IMR-90 (cell line): ENCODE results near the gene RASAL1. TPM values are rescaled to one million over a fixed set of nuclear protein-coding genes. Genes with fewer than 3 reads are reported as not detected.

Experiments
- ATAC-seq: fragments of 200-7000 bp; cut with Tn5 transposase; 2 replicates; pipeline ENCODE4 v1.9.1; 2020; ENCODE audit warnings: low read depth, mild to moderate bottlenecking, moderate library complexity
- BruUV-seq: library from RNA; stranded (reverse); fragments of 400-500 nt; replicated peaks from 2 replicates; lab custom pipeline; 2021; lab: Mats Ljungman, UMichigan
- CTCF ChIA-PET: fragments of 300-600 bp; formaldehyde crosslinking; extraction: SDS; loops from one replicate; lab custom pipeline; 2021; ENCODE audit warnings: antibody characterized with exemption; lab: Yijun Ruan, JAX
- POLR2A ChIA-PET: fragments of 300-600 bp; sonication (Branson Sonifier 250); formaldehyde crosslinking; loops from one replicate; lab custom pipeline; 2022; ENCODE audit warnings: antibody characterized with exemption; ENCODE audit not compliant: unreplicated experiment; lab: Charles Lee
- DNase-seq: peaks from one replicate; pipeline ENCODE4 v3.0.0; 2013
- H2AFZ ChIP-seq: replicated peaks from 2 replicates; pipeline ENCODE3; 2013; ENCODE audit warnings: low read length, mild to moderate bottlenecking; ENCODE audit not compliant: poor library complexity
- H2AK5ac ChIP-seq: 2 replicates; pipeline ENCODE4 v1.6.1; 2013; ENCODE audit warnings: low read depth, low read length, inconsistent platforms
- H2AK9ac ChIP-seq: replicated peaks from 2 replicates; pipeline ENCODE3; 2013; ENCODE audit warnings: mild to moderate bottlenecking, low read depth, low read length, moderate library complexity; ENCODE audit not compliant: poor library complexity
- H2BK120ac ChIP-seq: 2 replicates; pipeline ENCODE4 v1.6.1; 2013; ENCODE audit warnings: low read depth, low read length, inconsistent platforms
- H2BK15ac ChIP-seq: 3 replicates; pipeline ENCODE4 v1.6.1; 2013; ENCODE audit warnings: low read depth, low read length, inconsistent platforms
- H2BK20ac ChIP-seq: 2 replicates; pipeline ENCODE4 v1.6.1; 2013; ENCODE audit warnings: low read depth, mild to moderate bottlenecking, inconsistent platforms, low read length, moderate library complexity
- H2BK5ac ChIP-seq: 2 replicates; pipeline ENCODE4 v1.6.1; 2013; ENCODE audit warnings: mild to moderate bottlenecking, low read depth, low read length, inconsistent platforms; ENCODE audit not compliant: poor library complexity, severe bottlenecking
- H3K14ac ChIP-seq: replicated peaks from 2 replicates; pipeline ENCODE4 v1.6.1; 2013; ENCODE audit warnings: low read depth, low read length, inconsistent platforms
- H3K18ac ChIP-seq: 2 replicates; pipeline ENCODE4 v1.6.1; 2013; ENCODE audit warnings: low read depth, low read length, control low read depth
- H3K23ac ChIP-seq: 2 replicates; pipeline ENCODE4 v1.6.1; 2013; ENCODE audit warnings: low read depth, low read length, inconsistent platforms
- H3K27ac ChIP-seq: 2 replicates; pipeline ENCODE4 v1.5.1; 2013; ENCODE audit warnings: mild to moderate bottlenecking, control low read depth, low read length; ENCODE audit not compliant: insufficient read depth
- H3K27me3 ChIP-seq: 2 replicates; pipeline ENCODE4 v1.6.1; 2013; ENCODE audit warnings: low read length; ENCODE audit not compliant: control insufficient read depth, insufficient read depth
- H3K36me3 ChIP-seq: 2 replicates; pipeline ENCODE4 v1.6.1; 2013; ENCODE audit warnings: low read length, mixed read lengths; ENCODE audit not compliant: control insufficient read depth, insufficient read depth
- H3K4ac ChIP-seq: 2 replicates; pipeline ENCODE4 v1.6.1; 2013; ENCODE audit warnings: low read depth, low read length, inconsistent platforms
- H3K4me1 ChIP-seq: 2 replicates; pipeline ENCODE4 v1.6.1; 2013; ENCODE audit warnings: low read length, mixed read lengths; ENCODE audit not compliant: control insufficient read depth, insufficient read depth
- H3K4me2 ChIP-seq: 2 replicates; pipeline ENCODE4 v1.6.1; 2013; ENCODE audit warnings: low read depth, mild to moderate bottlenecking, control low read depth, low read length, moderate library complexity
- H3K4me3 ChIP-seq: 2 replicates; pipeline ENCODE4 v1.5.1; 2013; ENCODE audit warnings: low read depth, mild to moderate bottlenecking, control low read depth, low read length, moderate library complexity; ENCODE audit not compliant: insufficient read depth
- H3K56ac ChIP-seq: 2 replicates; pipeline ENCODE4 v1.6.1; 2013; ENCODE audit warnings: low read length, inconsistent platforms; ENCODE audit not compliant: insufficient read depth; ENCODE audit errors: extremely low read depth
- H3K79me1 ChIP-seq, 2 experiments: 2 replicates each; pipeline ENCODE4 v1.6.1; 2013; ENCODE audit warnings: low read length in 2 of 2, inconsistent platforms in 1 of 2, low read depth in 1 of 2
- H3K9ac ChIP-seq: 2 replicates; pipeline ENCODE4 v1.6.1; 2013; ENCODE audit warnings: low read depth, low read length, control low read depth
- H3K9me1 ChIP-seq: 2 replicates; pipeline ENCODE4 v1.6.1; 2013; ENCODE audit warnings: low read length, inconsistent platforms; ENCODE audit not compliant: insufficient read depth
- H3K9me3 ChIP-seq: 2 replicates; pipeline ENCODE4 v1.6.1; 2013; ENCODE audit warnings: low read length; ENCODE audit not compliant: control insufficient read depth, insufficient read depth
- H4K20me1 ChIP-seq: 2 replicates; pipeline ENCODE4 v1.6.1; 2013; ENCODE audit warnings: low read length, inconsistent platforms; ENCODE audit not compliant: insufficient read depth
- H4K5ac ChIP-seq: 2 replicates; pipeline ENCODE4 v1.6.1; 2013; ENCODE audit warnings: mild to moderate bottlenecking, low read depth, low read length, control low read depth
- H4K8ac ChIP-seq, 2 experiments: 2 replicates each; pipeline ENCODE4 v1.6.1; 2013; ENCODE audit warnings: low read depth in 2 of 2, low read length in 2 of 2, control low read depth in 1 of 2, inconsistent platforms in 1 of 2
- H4K91ac ChIP-seq: 2 replicates; pipeline ENCODE4 v1.6.1; 2013; ENCODE audit warnings: low read depth, low read length, inconsistent platforms; ENCODE audit not compliant: insufficient read depth
- BHLHE40 ChIP-seq: fragments of 150-350 bp; IDR thresholded peaks from 2 replicates; pipeline ENCODE4 v1.6.1; 2016; ENCODE audit warnings: mild to moderate bottlenecking, low read depth, low read length
- CEBPB ChIP-seq: IDR thresholded peaks from 2 replicates; pipeline ENCODE4 v1.6.1; 2012; ENCODE audit warnings: low read depth, low read length, improper control_type of control experiment
- CHD1 ChIP-seq: IDR thresholded peaks from 2 replicates; pipeline ENCODE4 v1.6.1; 2012; ENCODE audit warnings: low read depth, low read length, improper control_type of control experiment
- CTCF ChIP-seq: conservative IDR thresholded peaks from 2 replicates; pipeline ENCODE4 v1.5.1; 2012; ENCODE audit warnings: mild to moderate bottlenecking, low read depth, low read length, improper control_type of control experiment
- FOS ChIP-seq: fragments of 150-350 bp; IDR thresholded peaks from 2 replicates; pipeline ENCODE4 v1.6.1; 2016; ENCODE audit warnings: low read depth, low read length
- MAZ ChIP-seq: IDR thresholded peaks from 2 replicates; pipeline ENCODE4 v1.6.1; 2012; ENCODE audit warnings: low read depth, mild to moderate bottlenecking, low read length, improper control_type of control experiment, moderate library complexity, borderline replicate concordance
- MXI1 ChIP-seq: IDR thresholded peaks from 2 replicates; pipeline ENCODE4 v1.6.1; 2012; ENCODE audit warnings: low read depth, mild to moderate bottlenecking, low read length, moderate library complexity, borderline replicate concordance
- NFE2L2 ChIP-seq: fragments of 150-350 bp; IDR thresholded peaks from 2 replicates; pipeline ENCODE4 v1.6.1; 2016; ENCODE audit warnings: low read depth, mild to moderate bottlenecking, low read length
- POLR2A ChIP-seq: IDR thresholded peaks from 2 replicates; pipeline ENCODE4 v1.6.1; 2012; ENCODE audit warnings: mild to moderate bottlenecking, low read depth, low read length
- RAD21 ChIP-seq: IDR thresholded peaks from 2 replicates; pipeline ENCODE4 v1.6.1; 2012; ENCODE audit warnings: low read length, improper control_type of control experiment
- RCOR1 ChIP-seq: IDR thresholded peaks from 2 replicates; pipeline ENCODE4 v1.6.1; 2012; ENCODE audit warnings: mild to moderate bottlenecking, low read length, improper control_type of control experiment; ENCODE audit not compliant: insufficient replicate concordance
- RFX5 ChIP-seq: IDR thresholded peaks from 2 replicates; pipeline ENCODE4 v1.8.0; 2012; ENCODE audit warnings: low read depth, mild to moderate bottlenecking, low read length, moderate library complexity
- USF2 ChIP-seq: fragments of 150-350 bp; IDR thresholded peaks from 2 replicates; pipeline ENCODE4 v1.6.1; 2017; ENCODE audit warnings: mild to moderate bottlenecking, antibody characterized with exemption, low read length, low read depth
- WGBS, 2 experiments: methylation state at CpG; one replicate each; pipeline versions ENCODE4 v1.1.5 to v1.1.7; 2013; ENCODE audit warnings: missing lambda C conversion rate in 2 of 2; ENCODE audit not compliant: insufficient read length in 1 of 2; ENCODE audit errors: extremely low coverage in 2 of 2; 5-methylcytosine and 5-hydroxymethylcytosine counted together
- dilution Hi-C: fragments of 300-500 bp; cut with HindIII; formaldehyde crosslinking; loops from one replicate; pipeline ENCODE4 v1.14.3; 2018; ENCODE audit warnings: low sequenced_read_pairs; ENCODE audit not compliant: unreplicated experiment
- in situ Hi-C: fragments of 300-500 bp; cut with MboI; formaldehyde crosslinking; loops from 3 replicates; pipeline ENCODE4 v1.14.3; 2019; ENCODE audit warnings: low sequenced_read_pairs, inconsistent platforms, mixed read lengths
- intact Hi-C: fragments of 100-400 bp; cut with micrococcal nuclease; formaldehyde crosslinking; loops from 2 replicates; pipeline ENCODE4 v1.10.0; 2022
- polyA plus RNA-seq, 3 experiments: library from polyadenylated mRNA; depleted of rRNA; stranded (reverse); fragments of >200 nt; gene quantifications; 2 replicates each; pipeline ENCODE4 v1.2.3, GENCODE V29; 2012; ENCODE audit warnings: low replicate concordance in 1 of 3
- total RNA-seq: library from RNA; depleted of rRNA; stranded (reverse); fragments of >200 nt; gene quantifications from 2 replicates; pipeline ENCODE4 v1.2.3, GENCODE V29; 2012

RASAL1 gene
- total and polyA plus RNA-seq, 2 of the 4 experiments (the other 2 are of a cell fraction), result not detected

GRCh38 chr12:113172185-113172584, 36.6 kb upstream of the RASAL1 start:
- Histone ChIP-seq H3K56ac (no peak overlapping the region), H3K18ac (no peak overlapping the region), H3K27ac (no peak overlapping the region), H3K27me3 (no peaks in the 10 kb centered on the region), H2BK15ac (no peak overlapping the region), H2BK120ac (no peak overlapping the region), H3K9me3 (peaks cover 7% of the 10 kb centered on the region), H3K14ac (no peak overlapping the region), H2BK20ac (no peak overlapping the region), H4K8ac (no peak overlapping the region), H3K9me1 (no peaks in the 10 kb centered on the region), H2AK5ac (no peak overlapping the region), H3K79me1 (peaks cover 5 to 7% of the 10 kb centered on the region in 2 experiments; a peak in 1 of 4 replicates), H2BK5ac (no peak overlapping the region), H3K4ac (no peak overlapping the region), H4K91ac (no peak overlapping the region), H3K9ac (no peak overlapping the region), H3K36me3 (peaks cover 65% of the 10 kb centered on the region), H3K4me1 (peaks cover 2% of the 10 kb centered on the region; the same call in 1 of the 2 replicates), H3K23ac (no peak overlapping the region), H3K4me3 (no peak overlapping the region), H2AK9ac (no peak overlapping the region), H3K4me2 (no peak overlapping the region), H2AFZ (no peak overlapping the region), H4K20me1 (peaks cover 2% of the 10 kb centered on the region), H4K5ac (no peak overlapping the region)
- WGBS, 2 experiments, result 100% methylated on average over 11 of the region's 20 CpGs; no CpG with 5 or more reads in 1 of the 2 experiments
- BruUV-seq, result no TSS peak
- dilution Hi-C loops, result no loop called here
- DNase-seq, result no peak
- POLR2A ChIA-PET, result no interaction called here
- CTCF ChIA-PET, result interaction anchor here (0.5 to 0.7 kb wide), 3 partner anchors 12 to 1101 kb away, joined by 3 to 4 read pairs (median 3); partner anchors contain the start of gene OAS2
- intact Hi-C loops, result no loop called here
- TF ChIP-seq USF2, result no peak
- no peak for TF ChIP-seq FOS
- no peak for TF ChIP-seq RCOR1
- TF ChIP-seq MXI1, result no peak
- no peak for TF ChIP-seq BHLHE40
- TF ChIP-seq CTCF, result no peak
- TF ChIP-seq CEBPB, result no peak
- TF ChIP-seq NFE2L2, result no peak
- no peak for TF ChIP-seq RAD21
- TF ChIP-seq MAZ, result no peak
- TF ChIP-seq CHD1, result no peak
- no peak for TF ChIP-seq POLR2A
- TF ChIP-seq RFX5, result no peak
- no peak for ATAC-seq
- in situ Hi-C loops, result loop anchor here (5.0 kb wide), 1 partner anchor 125 kb away; no protein-coding TSS in a partner anchor
